Keratinocyte (primary cell): ENCODE data around the gene HOMER2. TPM values are rescaled to one million over a fixed set of nuclear protein-coding genes. Genes with fewer than 3 reads are reported as not detected.

ENCODE experiments used
- DNase-seq: peaks from one replicate; pipeline ENCODE4 v3.0.0-alpha.2; 2011; ENCODE audit warnings: low read depth, missing footprints, low spot score
- FAIRE-seq: peaks from 2 replicates; lab custom pipeline; 2011; peaks lifted over from hg19 to GRCh38; lab: Jason Lieb, UNC
- H2AFZ ChIP-seq: 2 replicates; pipeline ENCODE4 v1.6.0; 2012; ENCODE audit warnings: low read length, control low read depth, inconsistent platforms; ENCODE audit not compliant: control insufficient read depth
- H3K27ac ChIP-seq: 2 replicates; pipeline ENCODE4 v1.5.1; 2011; ENCODE audit warnings: low read length; ENCODE audit not compliant: control insufficient read depth, insufficient read depth
- H3K27me3 ChIP-seq: 3 replicates; pipeline ENCODE4 v1.6.0; 2011; ENCODE audit warnings: low read length; ENCODE audit not compliant: control insufficient read depth, insufficient read depth; ENCODE audit errors: extremely low read depth
- H3K36me3 ChIP-seq, 2 experiments: 2 replicates in 1 of 2; 3 replicates in 1 of 2; pipeline ENCODE4 v1.5.1; 2011; ENCODE audit warnings: low read length in 2 of 2, mild to moderate bottlenecking in 1 of 2; ENCODE audit not compliant: control insufficient read depth in 2 of 2, insufficient read depth in 2 of 2; ENCODE audit errors: extremely low read depth in 1 of 2
- H3K4me1 ChIP-seq: 3 replicates; pipeline ENCODE4 v1.5.1; 2011; ENCODE audit warnings: low read length; ENCODE audit not compliant: control insufficient read depth, insufficient read depth; ENCODE audit errors: extremely low read depth
- H3K4me2 ChIP-seq: 3 replicates; pipeline ENCODE4 v1.6.0; 2011; ENCODE audit warnings: low read depth, low read length; ENCODE audit not compliant: control insufficient read depth, insufficient read depth; ENCODE audit errors: extremely low read depth
- H3K4me3 ChIP-seq, 3 experiments: fragments of 200-600 bp in 1 of 3; sonication (generic) in 1 of 3; 2 replicates in 2 of 3; 3 replicates in 1 of 3; pipeline ENCODE4 v1.5.1; 2011 to 2016; ENCODE audit warnings: low read length in 3 of 3, mild to moderate bottlenecking in 3 of 3, control low read depth in 2 of 3, inconsistent platforms in 1 of 3, low read depth in 1 of 3, mixed read lengths in 1 of 3, mixed run types in 1 of 3, moderate library complexity in 1 of 3; ENCODE audit not compliant: control insufficient read depth in 2 of 3, insufficient read depth in 2 of 3; ENCODE audit errors: extremely low read depth in 1 of 3
- H3K79me2 ChIP-seq: 2 replicates; pipeline ENCODE4 v1.6.0; 2012; ENCODE audit warnings: low read length; ENCODE audit not compliant: control insufficient read depth, insufficient read depth
- H3K9ac ChIP-seq: 3 replicates; pipeline ENCODE4 v1.6.0; 2011; ENCODE audit warnings: low read length; ENCODE audit not compliant: control insufficient read depth, insufficient read depth; ENCODE audit errors: extremely low read depth
- H3K9me1 ChIP-seq: 3 replicates; pipeline ENCODE4 v1.6.0; 2011; ENCODE audit warnings: low read length; ENCODE audit not compliant: control insufficient read depth, insufficient read depth; ENCODE audit errors: extremely low read depth
- H3K9me3 ChIP-seq: 2 replicates; pipeline ENCODE4 v1.5.1; 2012; ENCODE audit warnings: low read depth, low read length; ENCODE audit not compliant: control insufficient read depth
- H4K20me1 ChIP-seq: 3 replicates; pipeline ENCODE4 v1.6.0; 2011; ENCODE audit warnings: low read length; ENCODE audit not compliant: control insufficient read depth, insufficient read depth; ENCODE audit errors: extremely low read depth
- EZH2 ChIP-seq: IDR thresholded peaks from one replicate; pipeline ENCODE4 v1.6.1; 2012; ENCODE audit warnings: inconsistent platforms, mild to moderate bottlenecking, low read length, moderate library complexity
- dilution Hi-C: fragments of 300-500 bp; cut with MboI; formaldehyde crosslinking; loops from one replicate; pipeline ENCODE4 v1.7.0; 2020; ENCODE audit warnings: low sequenced_read_pairs; ENCODE audit not compliant: extremely low pct_ligation_motif_present
- polyA plus RNA-seq, 5 experiments: library from polyadenylated mRNA; depleted of rRNA in 3 of 5; stranded (reverse) in 3 of 5; stranded (forward) in 1 of 5; unstranded in 1 of 5; fragments of >200 nt; gene quantifications; 1 replicate in 1 of 5; 2 replicates in 3 of 5; 3 replicates in 1 of 5; pipeline versions ENCODE4 v1.2.1 to v1.2.3, GENCODE V29; 2011 to 2012; ENCODE audit warnings: missing spikeins in 2 of 5, low read depth in 1 of 5, low replicate concordance in 1 of 5
- TF ChIP-seq, protein P1 (sequence below), 3 experiments: IDR thresholded peaks in 1 of 3; conservative IDR thresholded peaks in 1 of 3; optimal IDR thresholded peaks in 1 of 3; 2 replicates in 2 of 3; 3 replicates in 1 of 3; pipeline versions ENCODE3 to v1.5.1; 2011; ENCODE audit warnings: low read length in 3 of 3, mild to moderate bottlenecking in 3 of 3, moderate library complexity in 2 of 3, control low read depth in 1 of 3, inconsistent platforms in 1 of 3; ENCODE audit not compliant: insufficient read depth in 2 of 3; ENCODE audit errors: extremely low read depth in 1 of 3

HOMER2 gene
- polyA plus RNA-seq, 1 donor (not counting 4 experiments of a cell fraction or from before 2014, with no cell fraction given) = 12.4 TPM

DNA sequence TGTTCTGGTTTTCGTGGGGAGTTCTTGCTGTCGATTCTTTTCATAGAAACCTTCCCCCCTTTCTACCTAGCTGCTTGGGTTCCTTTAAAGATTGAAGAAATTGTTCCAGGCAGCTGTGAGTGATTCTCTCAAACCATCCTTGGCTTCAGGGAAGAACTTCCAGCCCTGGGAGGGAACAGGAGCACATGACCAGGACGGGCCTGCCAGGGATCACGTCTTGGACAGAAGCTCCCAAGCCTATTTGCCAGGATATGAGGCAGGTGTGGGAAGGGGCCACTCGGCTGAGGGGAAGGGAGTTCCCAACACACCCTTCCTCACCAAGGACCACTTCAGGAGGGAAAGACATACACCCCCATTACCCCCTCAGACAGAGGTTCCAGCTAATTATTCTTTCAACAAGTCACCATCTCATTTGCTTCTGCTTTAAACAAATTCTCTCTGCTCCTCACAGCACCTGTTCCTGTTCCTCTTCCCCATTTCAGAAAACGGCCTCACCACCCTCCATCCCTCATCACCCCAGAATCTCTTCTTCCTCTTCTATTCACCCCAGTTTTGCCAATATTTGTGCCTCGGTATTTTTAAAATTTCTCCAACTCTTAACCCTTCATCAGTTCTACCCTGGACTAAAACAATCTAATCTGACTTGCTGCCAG is 80.6 kb downstream of the HOMER2 start:
- Histone ChIP-seq H3K36me3 (no peaks in the 10 kb centered on the region), H3K4me1 (peaks cover 3% of the 10 kb centered on the region), H3K79me2 (no peaks in the 10 kb centered on the region), H3K9me3 (no peaks in the 10 kb centered on the region), H2AFZ (no peak overlapping the region), H3K4me2 (no peak overlapping the region), H4K20me1 (no peaks in the 10 kb centered on the region), H3K9ac (no peak overlapping the region), H3K9me1 (no peaks in the 10 kb centered on the region), H3K27me3 (no peaks in the 10 kb centered on the region), H3K4me3 (no peak overlapping the region), H3K27ac (no peak overlapping the region)
- no peak for TF ChIP-seq EZH2
- TF ChIP-seq, protein P1, sequence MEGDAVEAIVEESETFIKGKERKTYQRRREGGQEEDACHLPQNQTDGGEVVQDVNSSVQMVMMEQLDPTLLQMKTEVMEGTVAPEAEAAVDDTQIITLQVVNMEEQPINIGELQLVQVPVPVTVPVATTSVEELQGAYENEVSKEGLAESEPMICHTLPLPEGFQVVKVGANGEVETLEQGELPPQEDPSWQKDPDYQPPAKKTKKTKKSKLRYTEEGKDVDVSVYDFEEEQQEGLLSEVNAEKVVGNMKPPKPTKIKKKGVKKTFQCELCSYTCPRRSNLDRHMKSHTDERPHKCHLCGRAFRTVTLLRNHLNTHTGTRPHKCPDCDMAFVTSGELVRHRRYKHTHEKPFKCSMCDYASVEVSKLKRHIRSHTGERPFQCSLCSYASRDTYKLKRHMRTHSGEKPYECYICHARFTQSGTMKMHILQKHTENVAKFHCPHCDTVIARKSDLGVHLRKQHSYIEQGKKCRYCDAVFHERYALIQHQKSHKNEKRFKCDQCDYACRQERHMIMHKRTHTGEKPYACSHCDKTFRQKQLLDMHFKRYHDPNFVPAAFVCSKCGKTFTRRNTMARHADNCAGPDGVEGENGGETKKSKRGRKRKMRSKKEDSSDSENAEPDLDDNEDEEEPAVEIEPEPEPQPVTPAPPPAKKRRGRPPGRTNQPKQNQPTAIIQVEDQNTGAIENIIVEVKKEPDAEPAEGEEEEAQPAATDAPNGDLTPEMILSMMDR (optimal IDR thresholded peaks at IDR 0.05 in 1 of 3, IDR thresholded peaks at IDR 0.05 in 1 of 3, conservative IDR thresholded peaks at IDR 0.05 in 1 of 3; ENCODE audit: extremely low read depth in 1 of 3, insufficient read depth in 2 of 3, low read length in 3 of 3) = no peak
- dilution Hi-C loops = no loop called here
- FAIRE-seq (no peak), DNase-seq (no peak)

DNA sequence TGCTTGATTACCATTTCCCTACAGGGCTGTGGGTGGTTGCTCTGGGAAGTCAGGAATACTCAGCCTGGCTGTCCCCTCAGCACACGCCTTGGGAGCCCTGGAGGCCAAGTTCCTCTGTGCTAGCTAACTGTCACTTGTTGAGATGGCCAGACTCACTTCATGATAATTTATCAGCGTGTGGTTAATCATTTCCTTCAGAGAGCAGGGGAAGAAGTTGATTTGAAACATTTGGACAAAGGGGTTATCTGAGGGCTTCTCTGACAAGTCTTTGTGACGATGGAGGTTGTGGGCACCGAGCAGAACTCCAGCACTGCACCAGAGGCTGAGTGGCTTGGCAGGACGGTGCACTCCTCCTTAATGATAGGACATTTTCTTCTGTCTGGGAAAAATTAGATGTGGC is 81.2 kb downstream of the HOMER2 start:
- H3K27me3 ChIP-seq = no peaks in the 10 kb centered on the region
- no peaks in the 10 kb centered on the region for H3K79me2 ChIP-seq
- dilution Hi-C loops = no loop called here
- H3K9me1 ChIP-seq = no peaks in the 10 kb centered on the region
- no peaks in the 10 kb centered on the region for H3K36me3 ChIP-seq
- peaks cover 3% of the 10 kb centered on the region for H3K4me1 ChIP-seq
- no peak for FAIRE-seq
- no peaks in the 10 kb centered on the region for H4K20me1 ChIP-seq
- H3K4me2 ChIP-seq = no peak overlapping the region
- no peaks in the 10 kb centered on the region for H3K9me3 ChIP-seq
- no peak overlapping the region for H2AFZ ChIP-seq
- no peak overlapping the region for H3K4me3 ChIP-seq
- TF ChIP-seq, protein P1 (optimal IDR thresholded peaks at IDR 0.05 in 1 of 3, IDR thresholded peaks at IDR 0.05 in 1 of 3, conservative IDR thresholded peaks at IDR 0.05 in 1 of 3; ENCODE audit: extremely low read depth in 1 of 3, insufficient read depth in 2 of 3, low read length in 3 of 3) = no peak
- TF ChIP-seq EZH2 = no peak
- DNase-seq = no peak
- no peak overlapping the region for H3K9ac ChIP-seq
- no peak overlapping the region for H3K27ac ChIP-seq
